ENCODE data around the gene ANKZF1.

Gene ANKZF1

DNA sequence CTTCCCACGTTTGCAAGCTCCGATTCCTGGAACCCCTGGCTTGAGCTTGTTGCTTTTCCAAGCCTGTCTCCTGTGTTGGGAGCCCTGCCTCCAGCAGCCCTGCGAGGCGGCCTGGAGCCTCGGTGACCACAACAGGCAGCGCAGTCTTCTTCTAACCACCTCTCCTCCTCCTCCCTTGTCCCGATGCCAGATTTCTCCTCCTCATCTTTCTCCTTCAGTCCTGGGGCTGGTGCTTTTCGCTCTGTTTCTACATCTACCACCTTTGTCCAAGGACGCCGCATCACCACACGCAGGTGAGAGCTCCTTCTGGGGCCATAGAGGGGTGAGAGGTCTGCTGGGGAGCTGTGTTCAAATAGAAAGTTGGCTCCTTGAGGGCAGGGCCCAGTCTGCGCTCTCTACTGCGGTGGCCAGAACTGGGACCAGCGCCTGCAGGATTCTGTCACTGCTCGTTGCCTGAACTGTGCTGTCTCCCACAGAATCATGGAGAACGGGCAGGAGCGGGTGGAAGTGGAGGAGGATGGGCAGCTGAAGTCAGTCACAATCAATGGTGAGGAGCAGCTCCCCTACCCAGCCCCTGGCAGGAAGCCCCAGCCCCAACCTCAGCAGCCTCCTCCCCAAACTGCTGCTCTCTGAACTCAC, 53.5 kb downstream of the ANKZF1 start:
- DNase-seq (ENCODE audit: low read depth): no peak

- DNase-seq (ENCODE audit: low read depth): no peak
These were observed 55.1 kb downstream of the ANKZF1 start for GRCh38 chr2:219284501-219285372.

DNA sequence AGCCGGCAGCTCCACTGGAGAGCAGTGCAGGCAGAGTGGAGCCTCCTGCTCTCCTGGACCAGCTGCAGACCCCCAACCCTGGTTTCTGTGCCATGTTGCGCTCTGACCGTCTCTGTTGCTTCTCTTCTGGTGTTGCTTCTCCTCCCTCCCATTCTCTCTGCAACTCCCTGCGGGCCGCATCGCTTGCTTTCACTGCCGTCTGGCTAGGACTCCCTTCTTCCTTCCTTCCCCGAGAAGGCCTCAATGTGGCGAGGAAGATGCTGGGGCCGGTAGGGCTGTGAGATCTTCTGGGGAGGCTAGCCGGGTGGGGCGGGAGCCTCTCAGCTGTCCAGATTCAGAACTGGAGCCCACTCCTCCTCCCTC, 55.7 kb downstream of the ANKZF1 start:
- no peak for DNase-seq (ENCODE audit: low read depth)

DNA sequence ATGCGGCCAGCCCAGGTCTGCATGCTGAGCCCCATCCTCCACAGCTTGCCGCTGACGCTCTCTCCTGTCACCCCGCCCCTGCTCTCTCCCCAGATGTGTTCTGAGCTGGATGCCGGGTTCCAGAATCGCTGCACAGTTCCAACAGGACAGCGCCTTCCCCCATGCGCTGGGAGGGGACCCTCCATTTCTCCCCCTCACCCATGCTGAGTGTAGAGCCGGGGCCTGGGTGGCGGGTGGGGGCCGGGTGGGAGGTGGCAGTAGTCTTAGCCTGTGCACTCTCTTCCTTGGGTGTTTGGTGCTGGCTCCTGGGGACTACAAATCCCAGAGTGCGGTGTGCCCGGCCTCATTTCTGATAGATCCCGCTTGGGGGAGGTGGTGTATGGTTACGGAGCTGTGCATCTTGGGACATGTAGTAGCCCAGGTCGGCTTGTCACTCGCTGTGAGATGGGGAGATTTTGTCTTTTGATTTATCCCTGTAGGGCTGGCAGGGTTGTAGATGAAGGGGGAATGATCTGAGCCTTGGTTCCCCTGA, 56.4 kb downstream of the ANKZF1 start:
- DNase-seq (ENCODE audit: low read depth): no peak
